Measurements from ENCODE around the gene APOC4.
A peak's percentile ranks its signal among the peaks of the same experiment; 100 is the strongest.

Gene APOC4

GRCh38 chr19:44943801-44944249 lies 1.8 kb downstream of the APOC4 start:
- in situ Hi-C loops (cut with HindIII; ENCODE audit: low sequenced_read_pairs), result no loop called here

GRCh38 chr19:44947041-44947581 lies 5.1 kb downstream of the APOC4 start:
- in situ Hi-C loops (cut with HindIII; ENCODE audit: low sequenced_read_pairs), result no loop called here

More at GRCh38 chr19:44943801-44944249, 1.8 kb downstream of the APOC4 start:
- no peak overlapping the region for H3K4me3 ChIP-seq (ENCODE audit: low read depth, low read length)
- TF ChIP-seq CTCF (IDR thresholded peaks at IDR 0.05; ENCODE audit: low read depth, low read length), result no peak
- DNase-seq (ENCODE audit: low read depth, low spot score), result no peak

GRCh38 chr19:44948237-44948636 lies 6.2 kb downstream of the APOC4 start:
- TF ChIP-seq CTCF (IDR thresholded peaks at IDR 0.05; ENCODE audit: low read depth, low read length), result no peak
- no peak for DNase-seq (ENCODE audit: low read depth, low spot score)
- in situ Hi-C loops (cut with HindIII; ENCODE audit: low sequenced_read_pairs), result no loop called here
- no peak overlapping the region for H3K4me3 ChIP-seq (ENCODE audit: low read depth, low read length)

More at GRCh38 chr19:44947041-44947581, 5.1 kb downstream of the APOC4 start:
- no peak for DNase-seq (ENCODE audit: low read depth, low spot score)
- TF ChIP-seq CTCF (IDR thresholded peaks at IDR 0.05; ENCODE audit: low read depth, low read length), result no peak
- H3K4me3 ChIP-seq (ENCODE audit: low read depth, low read length), result no peak overlapping the region

GRCh38 chr19:44948763-44949374 lies 6.8 kb downstream of the APOC4 start:
- no peak for DNase-seq (ENCODE audit: low read depth, low spot score)
- in situ Hi-C loops (cut with HindIII; ENCODE audit: low sequenced_read_pairs), result no loop called here
- H3K4me3 ChIP-seq (ENCODE audit: low read depth, low read length), result no peak overlapping the region
- no peak for TF ChIP-seq CTCF (IDR thresholded peaks at IDR 0.05; ENCODE audit: low read depth, low read length)

GRCh38 chr19:44949550-44949949 lies 7.5 kb downstream of the APOC4 start:
- no peak for DNase-seq (ENCODE audit: low read depth, low spot score)
- in situ Hi-C loops (cut with HindIII; ENCODE audit: low sequenced_read_pairs), result no loop called here
- no peak for TF ChIP-seq CTCF (IDR thresholded peaks at IDR 0.05; ENCODE audit: low read depth, low read length)
- no peak overlapping the region for H3K4me3 ChIP-seq (ENCODE audit: low read depth, low read length)

GRCh38 chr19:44951179-44952159 lies 9.4 kb downstream of the APOC4 start:
- DNase-seq (ENCODE audit: low read depth, low spot score), result peak; percentile 79
- peak; percentile 86 for TF ChIP-seq CTCF (IDR thresholded peaks at IDR 0.05; ENCODE audit: low read depth, low read length)
- in situ Hi-C loops (cut with HindIII; ENCODE audit: low sequenced_read_pairs), result no loop called here
- peak overlapping the region; percentile 10 for H3K4me3 ChIP-seq (ENCODE audit: low read depth, low read length)
